HepG2 (cell line): Measurements from ENCODE around the gene CDK5RAP1. TPM values are rescaled to one million over a fixed set of nuclear protein-coding genes. Genes with fewer than 3 reads are reported as not detected.

ENCODE experiments used
- DNMT1 ChIP-seq: sonication (generic); formaldehyde crosslinking; IDR thresholded peaks from 2 replicates; pipeline ENCODE4 v1.5.1; 2020; ENCODE audit warnings: mild to moderate bottlenecking, missing genetic modification reagents
- HOXA3 ChIP-seq: sonication (generic); formaldehyde crosslinking; IDR thresholded peaks from 2 replicates; pipeline ENCODE4 v1.5.0; 2020; ENCODE audit warnings: missing genetic modification reagents
- KLF13 ChIP-seq: sonication (generic); formaldehyde crosslinking; IDR thresholded peaks from 2 replicates; pipeline ENCODE4 v1.4.0; 2020; ENCODE audit warnings: mild to moderate bottlenecking, missing genetic modification reagents
- MAZ ChIP-seq, 2 experiments: sonication (generic) in 1 of 2; formaldehyde crosslinking in 1 of 2; IDR thresholded peaks; 2 replicates each; pipeline versions ENCODE4 v1.5.0 to v1.6.1; 2012 to 2020; ENCODE audit warnings: low read depth in 2 of 2, mild to moderate bottlenecking in 2 of 2, borderline replicate concordance in 1 of 2, improper control_type of control experiment in 1 of 2, low read length in 1 of 2, missing genetic modification reagents in 1 of 2, moderate library complexity in 1 of 2
- NKX3-1 ChIP-seq: sonication (generic); formaldehyde crosslinking; IDR thresholded peaks from 2 replicates; pipeline ENCODE4 v1.5.0; 2020; ENCODE audit warnings: missing genetic modification reagents
- NR1H2 ChIP-seq: sonication (generic); formaldehyde crosslinking; IDR thresholded peaks from 2 replicates; pipeline ENCODE4 v1.8.1; 2022; ENCODE audit warnings: low read depth, missing genetic modification reagents, borderline replicate concordance
- RFX1 ChIP-seq: fragments of 450-650 bp; IDR thresholded peaks from 2 replicates; pipeline ENCODE4 v1.6.1; 2017
- RFX5 ChIP-seq: IDR thresholded peaks from 2 replicates; pipeline ENCODE4 v1.6.1; 2011; ENCODE audit warnings: low read depth, low read length, improper control_type of control experiment
- SCMH1 ChIP-seq: sonication (generic); formaldehyde crosslinking; IDR thresholded peaks from 2 replicates; pipeline ENCODE4 v1.9.0; 2021; ENCODE audit warnings: missing genetic modification reagents, mild to moderate bottlenecking, borderline replicate concordance
- TERF1 ChIP-seq: sonication (generic); formaldehyde crosslinking; IDR thresholded peaks from 2 replicates; pipeline ENCODE4 v1.8.0; 2022; ENCODE audit warnings: mild to moderate bottlenecking, missing genetic modification reagents, moderate library complexity
- THAP11 ChIP-seq: IDR thresholded peaks from 2 replicates; pipeline ENCODE4 v1.6.1; 2016; ENCODE audit warnings: missing biosample characterization, missing genetic modification reagents
- UBTF ChIP-seq: sonication (generic); formaldehyde crosslinking; IDR thresholded peaks from 2 replicates; pipeline ENCODE4 v1.4.0; 2020; ENCODE audit warnings: mild to moderate bottlenecking, missing genetic modification reagents
- ZBTB14 ChIP-seq: sonication (generic); formaldehyde crosslinking; IDR thresholded peaks from 2 replicates; pipeline ENCODE4 v1.4.0; 2020; ENCODE audit warnings: missing genetic modification reagents
- ZFAT ChIP-seq: sonication (generic); formaldehyde crosslinking; conservative IDR thresholded peaks from 2 replicates; pipeline ENCODE4 v1.8.1; 2023; ENCODE audit warnings: missing genetic modification reagents, inconsistent platforms
- ZMAT3 ChIP-seq: sonication (generic); formaldehyde crosslinking; conservative IDR thresholded peaks from 2 replicates; pipeline ENCODE4 v1.7.0; 2021; ENCODE audit warnings: missing genetic modification reagents
- ZNF230 ChIP-seq: sonication (generic); formaldehyde crosslinking; IDR thresholded peaks from 2 replicates; pipeline ENCODE4 v1.4.0; 2020; ENCODE audit warnings: mild to moderate bottlenecking, missing genetic modification reagents
- ZNF503 ChIP-seq: sonication (generic); formaldehyde crosslinking; IDR thresholded peaks from 2 replicates; pipeline ENCODE4 v1.4.0; 2020; ENCODE audit warnings: missing genetic modification reagents
- ZNF512B ChIP-seq: sonication (generic); formaldehyde crosslinking; IDR thresholded peaks from 2 replicates; pipeline ENCODE4 v1.5.1; 2020; ENCODE audit warnings: missing genetic modification reagents, mild to moderate bottlenecking, borderline replicate concordance
- ZNF816 ChIP-seq: sonication (generic); formaldehyde crosslinking; IDR thresholded peaks from 2 replicates; pipeline ENCODE4 v1.8.0; 2022; ENCODE audit warnings: missing genetic modification reagents, mild to moderate bottlenecking, borderline replicate concordance
- ZNF83 ChIP-seq: sonication (generic); formaldehyde crosslinking; IDR thresholded peaks from 2 replicates; pipeline ENCODE4 v1.4.0; 2020; ENCODE audit warnings: missing genetic modification reagents, mild to moderate bottlenecking, borderline replicate concordance
- polyA plus RNA-seq, 8 experiments: library from polyadenylated mRNA; depleted of rRNA in 3 of 8; stranded (reverse) in 7 of 8; unstranded in 1 of 8; fragments of >200 nt; fragmentation: Illumina TruSeq in 4 of 8; extraction: Trizol in 4 of 8; gene quantifications; 2 replicates each; pipeline versions ENCODE4 v1.2.1 to v1.2.3, GENCODE V29; 2011 to 2016; ENCODE audit warnings: low read depth in 4 of 8, missing spikeins in 1 of 8, mixed read lengths in 1 of 8; ENCODE audit not compliant: insufficient read depth in 1 of 8
- total RNA-seq, 5 experiments: library from RNA; depleted of rRNA; stranded (reverse); fragments of >200 nt; fragmentation: Illumina TruSeq; extraction: Trizol; gene quantifications; 2 replicates each; pipeline ENCODE4 v1.2.3, GENCODE V29; 2016; ENCODE audit warnings: low read depth in 1 of 5

The CDK5RAP1 gene
- total and polyA plus RNA-seq, 2 of the 13 experiments (the other 11 are each of a cell fraction or from before 2014, with no cell fraction given): 53.6 to 98.2 TPM

- TF ChIP-seq ZNF512B (CRISPR knock-in tag): no peak
- no peak for TF ChIP-seq TERF1 (CRISPR knock-in tag)
- TF ChIP-seq ZNF83: no peak
- no peak for TF ChIP-seq SCMH1 (CRISPR knock-in tag)
- no peak for TF ChIP-seq RFX5
- no peak for TF ChIP-seq NR1H2 (CRISPR knock-in tag)
- no peak for TF ChIP-seq ZNF503 (CRISPR knock-in tag)
- no peak for TF ChIP-seq RFX1
- TF ChIP-seq KLF13 (CRISPR knock-in tag): no peak
- no peak for TF ChIP-seq ZFAT (CRISPR knock-in tag)
- TF ChIP-seq ZMAT3 (CRISPR knock-in tag): peak; percentile 15; the same call in 1 of the 2 replicates
- no peak for TF ChIP-seq UBTF (CRISPR knock-in tag)
- no peak for TF ChIP-seq ZNF816 (CRISPR knock-in tag)
- no peak for TF ChIP-seq ZBTB14 (CRISPR knock-in tag)
- TF ChIP-seq DNMT1 (CRISPR knock-in tag): no peak
- TF ChIP-seq THAP11 (CRISPR knock-in tag): peak; percentile 16; the same call in 1 of the 2 replicates
- no peak for TF ChIP-seq ZNF230 (CRISPR knock-in tag)
- 0 out of 2 replicates have a peak, but pooled peaks have one; percentile 18 for TF ChIP-seq HOXA3 (CRISPR knock-in tag)
- TF ChIP-seq MAZ (IDR thresholded peaks at IDR 0.05; ENCODE audit: borderline replicate concordance, low read depth, low read length): no peak
- TF ChIP-seq MAZ (CRISPR knock-in tag; IDR thresholded peaks at IDR 0.05; ENCODE audit: low read depth): no peak; the same call in 1 of the 2 replicates
- TF ChIP-seq NKX3-1 (CRISPR knock-in tag): no peak
Observed at GRCh38 chr20:33444797-33445560, 43.7 kb upstream of the CDK5RAP1 start (continued).
